H9 (cell line): Measurements from ENCODE around the gene GPR150. TPM values are rescaled to one million over a fixed set of nuclear protein-coding genes. Genes with fewer than 3 reads are reported as not detected.

Experiments used
- DNase-seq: peaks from one replicate; pipeline ENCODE4 v3.0.0-alpha.2; 2017
- H2AFZ ChIP-seq: one replicate; pipeline ENCODE4 v1.6.1; 2013; ENCODE audit warnings: mild to moderate bottlenecking, low read length, control low read depth, moderate library complexity
- H2AK5ac ChIP-seq: 2 replicates; pipeline ENCODE4 v1.6.1; 2013; ENCODE audit warnings: low read length, control low read depth, mixed read lengths; ENCODE audit not compliant: insufficient read length
- H2BK120ac ChIP-seq: one replicate; pipeline ENCODE4 v1.6.1; 2013; ENCODE audit warnings: low read depth, mild to moderate bottlenecking, low read length, control low read depth, inconsistent platforms; ENCODE audit not compliant: poor library complexity, severe bottlenecking
- H2BK12ac ChIP-seq: 2 replicates; pipeline ENCODE4 v1.6.1; 2013; ENCODE audit warnings: low read length, control low read depth, mixed read lengths, low read depth; ENCODE audit not compliant: insufficient read length
- H2BK15ac ChIP-seq: 2 replicates; pipeline ENCODE4 v1.6.1; 2013; ENCODE audit warnings: low read depth, low read length, control low read depth
- H2BK20ac ChIP-seq: one replicate; pipeline ENCODE4 v1.6.1; 2013; ENCODE audit warnings: low read depth, mild to moderate bottlenecking, low read length, control low read depth, inconsistent platforms; ENCODE audit not compliant: poor library complexity, severe bottlenecking
- H2BK5ac ChIP-seq: 2 replicates; pipeline ENCODE4 v1.6.1; 2013; ENCODE audit warnings: low read length, control low read depth, mixed read lengths; ENCODE audit not compliant: insufficient read length
- H3K14ac ChIP-seq: 2 replicates; pipeline ENCODE4 v1.6.1; 2013; ENCODE audit warnings: low read length, control low read depth; ENCODE audit not compliant: insufficient read depth
- H3K18ac ChIP-seq: 2 replicates; pipeline ENCODE4 v1.6.1; 2013; ENCODE audit warnings: low read depth, mild to moderate bottlenecking, mixed read lengths, low read length, control low read depth; ENCODE audit not compliant: insufficient read length
- H3K23ac ChIP-seq: 2 replicates; pipeline ENCODE4 v1.6.1; 2013; ENCODE audit warnings: low read length, control low read depth, mixed read lengths, low read depth; ENCODE audit not compliant: insufficient read length
- H3K23me2 ChIP-seq: 2 replicates; pipeline ENCODE4 v1.6.1; 2013; ENCODE audit warnings: low read depth, mild to moderate bottlenecking, mixed read lengths, low read length, control low read depth; ENCODE audit not compliant: insufficient read length, poor library complexity, severe bottlenecking
- H3K27ac ChIP-seq: 2 replicates; pipeline ENCODE4 v1.5.1; 2013; ENCODE audit warnings: low read length, control low read depth, mixed read lengths, low read depth; ENCODE audit not compliant: insufficient read length
- H3K27me3 ChIP-seq: 2 replicates; pipeline ENCODE4 v1.6.1; 2013; ENCODE audit warnings: low read length, control low read depth, inconsistent platforms; ENCODE audit not compliant: insufficient read depth
- H3K4ac ChIP-seq: 2 replicates; pipeline ENCODE4 v1.6.1; 2013; ENCODE audit warnings: low read depth, mild to moderate bottlenecking, control low read depth, inconsistent platforms, low read length, moderate library complexity
- H3K4me1 ChIP-seq: 2 replicates; pipeline ENCODE4 v1.6.1; 2013; ENCODE audit warnings: low read length, control low read depth, inconsistent platforms; ENCODE audit not compliant: insufficient read depth
- H3K4me2 ChIP-seq: 2 replicates; pipeline ENCODE4 v1.6.1; 2013; ENCODE audit warnings: low read length, control low read depth, mixed read lengths; ENCODE audit not compliant: insufficient read length, insufficient read depth
- H3K56ac ChIP-seq: 2 replicates; pipeline ENCODE4 v1.6.1; 2013; ENCODE audit warnings: low read depth, mild to moderate bottlenecking, mixed read lengths, low read length, control low read depth; ENCODE audit not compliant: insufficient read length
- H3K79me1 ChIP-seq: 2 replicates; pipeline ENCODE4 v1.6.1; 2013; ENCODE audit warnings: low read depth, mild to moderate bottlenecking, moderate library complexity, low read length, control low read depth, inconsistent platforms; ENCODE audit not compliant: insufficient read depth, poor library complexity, severe bottlenecking
- H3K79me2 ChIP-seq: 2 replicates; pipeline ENCODE4 v1.6.1; 2013; ENCODE audit warnings: low read length, control low read depth, inconsistent platforms; ENCODE audit not compliant: insufficient read depth
- H3K9ac ChIP-seq: 2 replicates; pipeline ENCODE4 v1.6.1; 2013; ENCODE audit warnings: low read length, control low read depth, mixed read lengths; ENCODE audit not compliant: insufficient read length; ENCODE audit errors: extremely low read depth
- H3K9me3 ChIP-seq: one replicate; pipeline ENCODE4 v1.6.1; 2013; ENCODE audit warnings: low read depth, low read length, inconsistent platforms; ENCODE audit not compliant: control insufficient read depth
- H3T11ph ChIP-seq: one replicate; pipeline ENCODE4 v1.6.1; 2013; ENCODE audit warnings: mild to moderate bottlenecking, low read length, control low read depth, inconsistent platforms
- H4K20me1 ChIP-seq: one replicate; pipeline ENCODE4 v1.6.1; 2013; ENCODE audit not compliant: control insufficient read depth, insufficient read length, insufficient read depth
- H4K5ac ChIP-seq: 2 replicates; pipeline ENCODE4 v1.6.1; 2013; ENCODE audit warnings: low read depth, mild to moderate bottlenecking, mixed read lengths, low read length, control low read depth; ENCODE audit not compliant: insufficient read length
- H4K8ac ChIP-seq: replicated peaks from 2 replicates; pipeline ENCODE4 v1.6.1; 2013; ENCODE audit warnings: low read length, control low read depth, mixed read lengths, low read depth; ENCODE audit not compliant: insufficient read length
- H4K91ac ChIP-seq: 2 replicates; pipeline ENCODE4 v1.6.1; 2013; ENCODE audit warnings: low read depth, mild to moderate bottlenecking, moderate library complexity, mixed read lengths, low read length, control low read depth; ENCODE audit not compliant: insufficient read length
- H3K27ac Mint-ChIP-seq, 3 experiments: 2 replicates in 2 of 3; 3 replicates in 1 of 3; pipeline ENCODE4 v1.8.0; 2020 to 2021; ENCODE audit warnings: mixed read lengths in 3 of 3, mild to moderate bottlenecking in 1 of 3, moderate library complexity in 1 of 3
- H3K27me3 Mint-ChIP-seq: 2 replicates; pipeline ENCODE4 v1.8.0; 2021; ENCODE audit warnings: low read depth, mild to moderate bottlenecking, moderate library complexity, mixed read lengths
- H3K36me3 Mint-ChIP-seq, 3 experiments: 2 replicates in 2 of 3; 3 replicates in 1 of 3; pipeline ENCODE4 v1.8.0; 2020 to 2021; ENCODE audit warnings: low read depth in 3 of 3, mixed read lengths in 3 of 3; ENCODE audit not compliant: insufficient read depth in 1 of 3
- H3K4me1 Mint-ChIP-seq, 2 experiments: 2 replicates each; pipeline ENCODE4 v1.8.0; 2020; ENCODE audit warnings: mixed read lengths in 2 of 2
- H3K4me3 Mint-ChIP-seq, 2 experiments: 2 replicates in 1 of 2; 3 replicates in 1 of 2; pipeline ENCODE4 v1.8.0; 2020 to 2021; ENCODE audit warnings: mild to moderate bottlenecking in 2 of 2, mixed read lengths in 2 of 2, moderate library complexity in 1 of 2
- H3K9me3 Mint-ChIP-seq, 2 experiments: 2 replicates in 1 of 2; 3 replicates in 1 of 2; pipeline ENCODE4 v1.8.0; 2020; ENCODE audit warnings: mild to moderate bottlenecking in 2 of 2, mixed read lengths in 2 of 2, moderate library complexity in 1 of 2
- CTCF ChIP-seq: fragments of 200-600 bp; sonication (generic); conservative IDR thresholded peaks from 3 replicates; pipeline ENCODE4 v1.8.0; 2021; ENCODE audit warnings: antibody characterized with exemption, mild to moderate bottlenecking
- WGBS: extraction: QIAGEN DNeasy Blood & Tissue Kit; methylation state at CpG from one replicate; pipeline ENCODE4 v1.1.7; 2013; ENCODE audit warnings: missing lambda C conversion rate, low lambda C conversion rate, mixed read lengths; ENCODE audit not compliant: insufficient read length; ENCODE audit errors: extremely low coverage; 5-methylcytosine and 5-hydroxymethylcytosine counted together
- total RNA-seq: library from RNA; stranded (reverse); gene quantifications from 2 replicates; pipeline ENCODE4 v1.2.1, GENCODE V29; 2021

GPR150 gene
- total RNA-seq, 1 experiment from 2014 or later, result not detected

GRCh38 chr5:95669540-95669939 lies 49.7 kb downstream of the GPR150 start:
- H4K8ac ChIP-seq, result no peak overlapping the region
- no peaks in the 10 kb centered on the region for H3K79me2 ChIP-seq
- no peak overlapping the region for H3T11ph ChIP-seq
- H2BK5ac ChIP-seq, result no peak overlapping the region
- no peak overlapping the region for H2BK20ac ChIP-seq
- no peak overlapping the region for H4K5ac ChIP-seq
- H3K23me2 ChIP-seq, result no peaks in the 10 kb centered on the region
- no peak overlapping the region for H3K18ac ChIP-seq
- H3K4me3 Mint-ChIP-seq, result no peak overlapping the region
- H2BK12ac ChIP-seq, result no peak overlapping the region
- H3K79me1 ChIP-seq, result no peaks in the 10 kb centered on the region
- no peak overlapping the region for H3K14ac ChIP-seq
- no peak overlapping the region for H2BK15ac ChIP-seq
- H3K4me1 ChIP-seq, result no peaks in the 10 kb centered on the region
- peaks cover 4% of the 10 kb centered on the region; the same call in 1 of the 2 replicates for H3K27me3 Mint-ChIP-seq
- H4K91ac ChIP-seq, result no peak overlapping the region
- H3K27ac Mint-ChIP-seq, result no peak overlapping the region
- H3K27ac ChIP-seq, result no peak overlapping the region
- no peak overlapping the region for H3K23ac ChIP-seq
- peaks cover 3% of the 10 kb centered on the region in 2 experiments; a peak in 1 of 4 replicates for H3K4me1 Mint-ChIP-seq
- no peak overlapping the region for H3K56ac ChIP-seq
- H3K9me3 Mint-ChIP-seq, result no peaks in the 10 kb centered on the region
- no peak overlapping the region for H2AFZ ChIP-seq
- no peaks in the 10 kb centered on the region for H4K20me1 ChIP-seq
- WGBS, result no CpG with 5 or more reads among the region's 4 CpGs
- no peak overlapping the region for H3K4me2 ChIP-seq
- H3K4ac ChIP-seq, result no peak overlapping the region
- no peak for TF ChIP-seq CTCF
- no peak overlapping the region for H3K9ac ChIP-seq
- H2AK5ac ChIP-seq, result no peak overlapping the region
- no peaks in the 10 kb centered on the region for H3K9me3 ChIP-seq
- H3K27me3 ChIP-seq, result no peaks in the 10 kb centered on the region
- H2BK120ac ChIP-seq, result no peak overlapping the region
- peak; percentile 35 for DNase-seq
- H3K36me3 Mint-ChIP-seq, result no peaks in the 10 kb centered on the region
